Left ventricle myocardium inferior (tissue), 1 donor: Measurements from ENCODE around the gene SLC26A4. TPM values are rescaled to one million over a fixed set of nuclear protein-coding genes. Genes with fewer than 3 reads are reported as not detected.

Experiments used
- DNase-seq: peaks from one replicate; pipeline ENCODE4 v3.0.0-alpha.2; 2020
- H3K27ac ChIP-seq: fragments of 200-600 bp; replicated peaks from 2 replicates; pipeline ENCODE4 v1.8.0; 2021
- H3K27me3 ChIP-seq: fragments of 200-600 bp; 2 replicates; pipeline ENCODE4 v1.8.0; 2021; ENCODE audit warnings: low read depth
- H3K36me3 ChIP-seq: fragments of 200-600 bp; 2 replicates; pipeline ENCODE4 v1.8.0; 2021
- H3K4me1 ChIP-seq: fragments of 200-600 bp; 2 replicates; pipeline ENCODE4 v1.8.0; 2021
- H3K4me3 ChIP-seq: fragments of 200-600 bp; 2 replicates; pipeline ENCODE4 v1.8.0; 2021; ENCODE audit warnings: mild to moderate bottlenecking, moderate library complexity
- H3K9me3 ChIP-seq: fragments of 200-600 bp; replicated peaks from 2 replicates; pipeline ENCODE4 v1.8.0; 2021
- CTCF ChIP-seq: fragments of 200-600 bp; IDR thresholded peaks from 2 replicates; pipeline ENCODE4 v1.8.0; 2021; ENCODE audit warnings: antibody characterized with exemption, mild to moderate bottlenecking, borderline replicate concordance
- intact Hi-C: fragments of 100-400 bp; cut with micrococcal nuclease; formaldehyde crosslinking; loops from one replicate; pipeline ENCODE4 v1.11.0; 2022
- total RNA-seq: library from RNA; stranded (reverse); fragmentation: NEBNext Ultra II Directional; extraction: Animal tissue kit (Norgen Biotek cat#: 25700); gene quantifications from one replicate; pipeline ENCODE4 v1.2.1, GENCODE V29; 2021
- donor health status: DM: no; HTN: yes; CAD: no; lungs with severe emphysema.

Gene SLC26A4
- total RNA-seq, 1 donor from 2014 or later, result 0.41 TPM

- intact Hi-C loops, result no loop called here
- Histone ChIP-seq H3K4me3 (no peak overlapping the region), H3K9me3 (no peaks in the 10 kb centered on the region), H3K27me3 (no peaks in the 10 kb centered on the region), H3K27ac (no peak overlapping the region), H3K4me1 (peaks cover 8% of the 10 kb centered on the region), H3K36me3 (no peaks in the 10 kb centered on the region)
- no peak for DNase-seq
- no peak for TF ChIP-seq CTCF
Measured at GRCh38 chr7:107643407-107643806, 17.2 kb upstream of the SLC26A4 start.

- no peaks in the 10 kb centered on the region for H3K36me3 ChIP-seq
- no peak for TF ChIP-seq CTCF
- intact Hi-C loops, result no loop called here
- H3K27me3 ChIP-seq, result no peaks in the 10 kb centered on the region
- no peak overlapping the region for H3K27ac ChIP-seq
- H3K4me3 ChIP-seq, result no peak overlapping the region
- no peaks in the 10 kb centered on the region for H3K9me3 ChIP-seq
- H3K4me1 ChIP-seq, result peaks cover 8% of the 10 kb centered on the region
- no peak for DNase-seq
Measured at GRCh38 chr7:107643938-107644308, 16.7 kb upstream of the SLC26A4 start.

- H3K9me3 ChIP-seq, result no peaks in the 10 kb centered on the region
- H3K27ac ChIP-seq, result no peak overlapping the region
- H3K4me1 ChIP-seq, result peaks cover 8% of the 10 kb centered on the region
- peak overlapping the region; percentile 8 for H3K4me3 ChIP-seq
- no peaks in the 10 kb centered on the region for H3K36me3 ChIP-seq
- intact Hi-C loops, result no loop called here
- TF ChIP-seq CTCF, result no peak
- no peaks in the 10 kb centered on the region for H3K27me3 ChIP-seq
- no peak for DNase-seq
Measured at GRCh38 chr7:107644309-107644974, 16.2 kb upstream of the SLC26A4 start.

- peaks cover 8% of the 10 kb centered on the region for H3K9me3 ChIP-seq
- H3K4me1 ChIP-seq, result no peaks in the 10 kb centered on the region
- H3K4me3 ChIP-seq, result no peak overlapping the region
- no peaks in the 10 kb centered on the region for H3K36me3 ChIP-seq
- no peaks in the 10 kb centered on the region for H3K27me3 ChIP-seq
- DNase-seq, result no peak
- TF ChIP-seq CTCF, result no peak
- intact Hi-C loops, result no loop called here
- no peak overlapping the region for H3K27ac ChIP-seq
Measured at GRCh38 chr7:107652642-107653041, 8.0 kb upstream of the SLC26A4 start.

- DNase-seq, result no peak
- H3K4me3 ChIP-seq, result no peak overlapping the region
- H3K27me3 ChIP-seq, result peaks cover 23% of the 10 kb centered on the region
- H3K27ac ChIP-seq, result no peak overlapping the region
- no peak for TF ChIP-seq CTCF
- H3K36me3 ChIP-seq, result no peaks in the 10 kb centered on the region
- no peaks in the 10 kb centered on the region for H3K9me3 ChIP-seq
- intact Hi-C loops, result no loop called here
- peaks cover 18% of the 10 kb centered on the region for H3K4me1 ChIP-seq
Measured at GRCh38 chr7:107658467-107658866, 2.2 kb upstream of the SLC26A4 start.
